HG03442 (cell line): ENCODE data around the gene PTK7.
A peak's percentile ranks its signal among the peaks of the same experiment; 100 is the strongest.
"Not testable (repeated sequence)": the region's sequence is repeated elsewhere in the genome, so short reads cannot be mapped to it uniquely, and the experiment has no call there.

ENCODE experiments used
- ATAC-seq: cut with Tn5 transposase; IDR thresholded peaks from one replicate; pipeline ENCODE4 v1.9.1; 2021; ENCODE audit warnings: mild to moderate bottlenecking, moderate library complexity; ENCODE audit not compliant: unreplicated experiment

Gene PTK7

GRCh38 chr6:43075670-43076463 lies at the start of gene PTK7:
Gene PTK7, plus strand, starts transcription at chr6:43076314. Its CDS starts 175 bp downstream, at chr6:43076489.
- no peak for ATAC-seq

- ATAC-seq: no peak
These were observed 49.7 kb upstream of the PTK7 start for GRCh38 chr6:43026365-43026764.

- ATAC-seq: no peak
These were observed 47.0 kb upstream of the PTK7 start for GRCh38 chr6:43029120-43029519.

GRCh38 chr6:43032326-43032725 lies 43.8 kb upstream of the PTK7 start:
- ATAC-seq: no peak

- no peak for ATAC-seq
These were observed 42.5 kb upstream of the PTK7 start for GRCh38 chr6:43033496-43034189.

- ATAC-seq: no peak
These were observed 42.0 kb upstream of the PTK7 start for GRCh38 chr6:43034190-43034525.

GRCh38 chr6:43035495-43036194 lies 40.5 kb upstream of the PTK7 start:
- no peak for ATAC-seq

GRCh38 chr6:43036712-43037111 lies 39.4 kb upstream of the PTK7 start:
- ATAC-seq: no peak

- no peak for ATAC-seq
These were observed 38.9 kb upstream of the PTK7 start for GRCh38 chr6:43037197-43037596.

- no peak for ATAC-seq
These were observed 38.4 kb upstream of the PTK7 start for GRCh38 chr6:43037706-43038105.

GRCh38 chr6:43038727-43039126 lies 37.4 kb upstream of the PTK7 start:
- no peak for ATAC-seq

- no peak for ATAC-seq
These were observed 35.4 kb upstream of the PTK7 start for GRCh38 chr6:43040542-43041257.

- ATAC-seq: not testable (repeated sequence)
These were observed 34.6 kb upstream of the PTK7 start for GRCh38 chr6:43041475-43041874.

GRCh38 chr6:43043310-43043709 lies 32.8 kb upstream of the PTK7 start:
- ATAC-seq: no peak

GRCh38 chr6:43045371-43045930 lies 30.7 kb upstream of the PTK7 start:
- no peak for ATAC-seq

GRCh38 chr6:43047998-43048397 lies 28.1 kb upstream of the PTK7 start:
- ATAC-seq: no peak

- ATAC-seq: no peak
These were observed 25.1 kb upstream of the PTK7 start for GRCh38 chr6:43050981-43051380.

GRCh38 chr6:43052225-43052841 lies 23.8 kb upstream of the PTK7 start:
- ATAC-seq: no peak

- peak; percentile 3 for ATAC-seq
These were observed 23.1 kb upstream of the PTK7 start for GRCh38 chr6:43052842-43053544.
